Eye (tissue), 1 donor: ENCODE results near the gene SBSN.

Experiments
- DNase-seq: peaks from one replicate; pipeline ENCODE4 v3.0.0-alpha.2; 2015

The SBSN gene

GRCh38 chr19:35528218-35529038 lies at the start of gene SBSN:
TSS of gene SBSN (minus strand) at chr19:35528311. CDS start at chr19:35528281, 30 bp downstream.
- no peak for DNase-seq

- DNase-seq, result no peak
Measured at GRCh38 chr19:35571406-35571965, 43.4 kb upstream of the SBSN start.

DNA sequence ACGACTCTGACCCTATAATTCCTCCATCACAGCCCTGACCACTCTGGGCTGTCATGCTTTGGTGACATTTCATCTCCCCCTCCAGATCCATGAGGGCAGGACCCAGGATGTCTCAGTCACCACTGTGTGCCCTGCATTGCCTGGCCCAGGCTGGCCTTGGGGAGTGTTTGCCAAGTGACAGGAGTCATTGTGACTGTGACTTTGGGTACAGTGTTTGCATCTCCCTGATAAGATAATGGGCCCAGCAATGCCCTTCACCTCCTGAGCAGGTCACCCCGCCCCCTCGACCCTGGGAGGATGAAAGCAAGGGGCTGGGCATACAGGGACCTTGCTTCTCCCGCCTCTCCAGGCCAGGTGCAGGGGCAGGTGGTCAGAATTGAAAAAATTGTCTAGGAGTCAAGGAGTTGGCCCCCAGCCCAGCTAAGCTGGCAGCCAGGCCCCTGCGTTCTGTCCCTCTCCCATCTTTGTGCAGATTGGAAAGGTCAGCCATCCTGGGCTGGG lies 41.2 kb upstream of the SBSN start:
- DNase-seq, result no peak

DNA sequence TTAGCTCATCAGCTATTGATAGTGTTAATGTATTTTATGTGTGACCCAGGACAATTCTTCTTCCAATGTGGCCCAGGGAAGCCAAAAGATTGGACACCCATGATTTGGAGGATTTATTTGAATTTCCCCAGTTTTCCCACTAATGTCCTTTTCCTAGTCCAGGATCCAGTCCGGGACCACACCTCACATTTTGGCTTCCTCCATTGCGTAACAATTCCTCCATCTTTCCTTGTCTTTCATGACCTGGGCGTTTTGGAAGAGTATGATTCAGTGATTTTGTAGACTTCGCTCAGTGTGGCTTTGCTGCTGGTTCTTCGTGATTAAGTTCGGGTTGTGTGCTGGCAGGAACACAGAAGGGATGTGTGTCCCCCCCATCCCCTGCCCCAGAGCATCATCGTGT lies 38.6 kb upstream of the SBSN start:
- no peak for DNase-seq

DNA sequence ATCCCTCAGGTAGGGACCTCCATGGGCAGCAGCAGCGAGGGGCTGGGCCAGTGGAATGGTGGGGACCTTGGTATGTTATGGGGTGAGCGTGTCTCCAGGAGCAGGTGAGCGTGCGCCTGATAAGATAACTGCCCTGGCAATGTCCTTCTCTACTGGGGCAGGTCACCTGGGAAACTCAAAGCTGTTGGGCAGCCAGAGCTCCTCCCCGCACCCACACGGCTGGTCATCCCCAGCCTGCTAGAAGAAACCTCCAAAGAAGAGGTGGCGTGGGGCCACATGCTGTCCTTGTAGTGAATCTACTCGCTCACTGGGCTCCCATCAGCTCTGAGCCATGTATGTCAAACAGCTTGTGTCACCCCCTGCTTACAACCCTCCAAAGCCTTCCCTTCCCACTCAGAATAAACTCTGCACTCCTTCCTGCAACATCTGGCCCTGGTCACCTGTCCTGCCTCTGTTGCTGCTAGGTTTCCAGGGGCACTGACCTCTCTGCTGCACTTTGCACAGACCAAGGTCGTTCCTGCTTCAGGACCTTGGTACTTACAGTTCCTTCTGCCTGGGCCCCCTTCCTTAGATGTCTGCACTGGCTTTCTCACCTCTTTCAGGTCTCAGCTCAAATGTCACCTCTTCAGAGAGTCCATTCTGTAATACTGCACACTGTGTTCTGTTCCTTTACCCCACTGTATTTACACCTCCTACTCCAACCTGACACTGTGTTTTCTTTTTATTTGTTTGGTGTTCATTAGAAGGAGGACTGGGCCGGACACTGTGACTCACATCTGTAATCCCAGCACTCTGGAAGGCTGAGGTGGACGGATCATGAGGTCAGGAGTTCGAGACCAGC lies 37.1 kb upstream of the SBSN start:
- no peak for DNase-seq

DNA sequence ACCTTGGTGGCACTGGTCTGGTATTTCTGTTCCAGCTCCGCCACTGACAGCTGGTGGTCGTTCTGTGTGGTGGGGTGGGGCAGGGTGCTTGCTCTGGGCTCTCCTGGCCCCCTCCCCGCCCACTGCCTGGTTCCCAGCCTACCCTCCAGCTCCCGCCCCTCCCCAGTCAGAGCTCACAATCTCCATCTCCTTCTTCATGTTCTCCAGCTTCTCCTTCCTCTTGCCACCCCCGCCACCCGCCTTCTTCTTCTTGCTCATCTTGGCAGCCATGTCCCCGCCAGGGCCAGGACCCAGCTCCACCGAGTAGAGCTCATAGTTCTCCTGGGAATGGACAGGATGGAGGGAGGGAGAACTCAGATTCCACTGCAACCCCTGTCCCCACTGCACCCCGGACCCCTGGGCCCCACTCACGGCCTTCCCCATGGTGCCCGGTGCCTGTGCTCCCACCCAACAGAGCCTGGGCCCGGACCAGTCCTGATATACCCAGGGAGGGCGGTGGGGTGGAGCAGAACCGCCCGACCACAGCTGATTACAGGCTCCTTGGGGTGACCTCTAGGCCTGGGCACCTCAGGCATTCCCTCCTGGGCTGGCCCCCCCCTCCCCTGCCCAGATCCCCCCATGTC lies 35.2 kb upstream of the SBSN start, which contains the start of gene ATP4A:
TSS of gene ATP4A (minus strand) at position 452 of the 623 bp plus-strand sequence. CDS start at position 423, 29 bp downstream.
- no peak for DNase-seq

DNA sequence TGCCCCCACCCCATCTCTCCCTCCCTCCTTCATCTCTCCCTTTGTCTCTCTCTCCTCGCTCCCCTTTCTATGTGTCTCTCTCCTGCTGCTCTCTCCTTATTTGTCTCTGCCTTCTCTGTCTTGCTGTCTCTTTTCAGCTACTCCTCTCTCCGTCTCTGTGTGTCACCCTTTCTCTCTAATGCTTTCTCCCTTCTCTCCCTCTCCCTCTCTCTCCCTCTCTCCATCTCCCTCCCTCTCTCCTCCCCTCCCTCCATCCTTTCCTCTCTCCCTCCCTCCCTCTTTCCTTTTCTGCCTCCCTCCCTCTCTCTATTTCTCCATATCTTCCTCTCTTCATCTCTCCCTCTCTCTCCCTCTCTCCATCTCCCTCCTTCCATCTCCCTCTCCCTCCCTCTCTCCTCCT lies 34.7 kb upstream of the SBSN start:
- no peak for DNase-seq

DNA sequence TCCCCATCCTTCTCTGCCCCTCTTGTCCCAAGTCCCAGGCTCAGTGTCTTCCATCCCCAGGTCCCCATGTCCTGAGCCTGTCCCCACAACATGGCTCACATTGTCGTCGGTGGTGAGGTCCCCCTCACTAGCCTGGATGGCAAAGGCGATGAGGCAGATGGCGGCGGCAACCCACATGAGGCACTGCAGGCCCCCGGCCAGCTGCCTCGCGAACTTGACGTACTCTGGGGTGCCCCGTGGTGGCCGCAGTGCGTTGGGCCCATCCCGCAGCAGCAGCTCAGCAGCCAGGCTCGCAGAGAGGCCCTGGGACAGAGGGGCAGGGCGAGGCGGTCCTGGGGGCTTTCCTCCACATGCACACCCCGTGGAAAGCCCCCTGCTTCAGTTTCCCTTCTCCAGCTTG lies 34.2 kb upstream of the SBSN start:
- DNase-seq, result no peak

DNA sequence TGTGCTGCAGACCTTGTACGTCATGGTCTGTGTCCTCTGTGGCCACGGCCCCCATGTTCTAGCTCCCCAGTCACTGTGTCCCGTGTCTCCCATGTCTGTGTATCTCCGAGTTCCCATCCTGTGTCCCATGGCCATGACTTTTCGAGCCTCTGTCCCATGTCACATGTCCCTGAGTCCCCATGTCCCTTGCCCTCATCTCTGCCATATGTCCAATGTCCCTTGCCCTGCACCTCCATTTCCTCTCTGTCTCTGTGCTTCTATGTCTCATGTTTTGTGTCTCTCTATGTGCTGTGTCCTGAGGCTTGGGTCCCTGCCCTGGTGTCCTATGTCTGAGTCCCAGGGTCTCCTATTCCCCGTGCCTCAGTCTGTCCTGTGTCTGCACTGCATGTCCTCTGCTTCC lies 33.3 kb upstream of the SBSN start:
- no peak for DNase-seq

DNA sequence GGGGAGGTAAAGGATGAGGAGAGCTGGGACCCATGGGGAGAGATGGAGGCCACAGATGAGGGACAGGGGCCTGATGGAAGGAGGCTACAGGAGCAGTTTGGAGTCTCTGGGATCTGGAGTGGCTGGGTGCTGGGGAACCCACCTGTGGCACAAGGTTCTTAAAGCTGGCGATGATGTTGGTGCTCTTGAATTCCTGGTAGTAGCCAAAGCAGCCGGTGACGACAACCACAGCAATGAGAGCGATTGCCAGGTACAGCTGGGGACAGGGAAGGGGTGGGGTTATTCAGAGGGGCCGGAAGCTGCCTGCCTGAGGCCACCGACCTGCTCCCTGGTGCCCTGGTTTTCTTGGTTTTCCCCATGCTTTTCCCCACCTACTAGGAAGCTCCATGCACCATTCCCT lies 32.6 kb upstream of the SBSN start:
- no peak for DNase-seq

DNA sequence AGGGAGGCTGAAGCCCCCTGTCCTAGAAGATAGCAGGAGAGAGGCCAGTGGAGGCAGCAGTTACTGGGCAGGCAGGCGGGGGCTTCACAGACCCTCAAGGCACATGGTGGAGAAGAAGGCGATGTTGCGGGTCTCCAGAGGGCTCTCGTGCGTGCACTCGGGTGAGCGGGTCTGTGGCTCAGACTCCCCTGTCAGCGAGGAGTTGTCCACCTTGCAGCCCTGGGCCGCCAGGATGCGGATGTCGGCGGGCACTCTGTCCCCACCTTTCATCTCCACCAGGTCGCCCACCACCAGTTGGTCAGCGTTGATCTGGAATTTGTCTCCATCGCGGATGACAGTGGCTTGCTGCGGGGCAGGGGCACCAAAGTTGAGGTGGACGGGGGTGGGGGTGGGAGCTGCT lies 32.2 kb upstream of the SBSN start:
- no peak for DNase-seq

DNA sequence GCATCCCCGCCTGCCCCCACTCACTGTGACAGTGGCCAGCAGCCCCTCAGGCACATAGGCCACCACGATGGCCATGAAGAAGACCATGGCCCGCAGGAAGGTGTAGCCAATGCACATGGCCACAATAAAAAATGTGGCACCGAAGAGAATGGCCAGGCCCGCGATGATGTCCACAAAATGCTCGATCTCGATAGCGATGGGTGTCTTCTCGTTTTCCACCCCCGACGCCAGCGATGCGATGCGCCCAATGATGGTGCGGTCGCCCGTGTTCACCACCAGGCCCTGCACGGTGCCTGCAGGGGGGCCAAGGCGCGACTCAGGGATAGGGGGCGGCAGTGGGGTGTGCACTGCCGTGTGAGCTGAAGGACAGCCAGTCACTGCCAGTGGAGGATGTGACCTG lies 31.7 kb upstream of the SBSN start:
- DNase-seq, result no peak

DNA sequence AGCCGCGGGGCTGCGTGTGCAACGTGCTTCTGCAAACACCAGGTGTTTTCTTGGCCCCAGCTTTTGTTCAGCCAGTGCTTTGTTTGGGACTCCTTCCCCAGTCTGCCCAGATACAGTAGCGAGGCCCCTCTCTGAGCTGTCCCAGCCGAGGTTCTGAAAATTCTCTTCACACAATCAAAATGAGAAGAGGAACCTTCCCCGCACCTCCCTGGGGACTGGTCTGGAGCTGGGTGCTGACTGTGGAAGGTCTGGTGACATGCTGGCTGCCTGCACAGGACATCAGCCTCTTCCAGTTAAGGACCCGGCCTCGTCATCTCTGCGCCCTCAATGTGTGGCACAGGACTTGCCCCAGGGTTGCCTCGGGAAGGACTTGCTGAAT lies 31.2 kb upstream of the SBSN start:
- no peak for DNase-seq

GRCh38 chr19:35558400-35559280 lies 30.5 kb upstream of the SBSN start:
- DNase-seq, result no peak

GRCh38 chr19:35557539-35558399 lies 29.7 kb upstream of the SBSN start:
- peak; percentile 91 for DNase-seq

DNA sequence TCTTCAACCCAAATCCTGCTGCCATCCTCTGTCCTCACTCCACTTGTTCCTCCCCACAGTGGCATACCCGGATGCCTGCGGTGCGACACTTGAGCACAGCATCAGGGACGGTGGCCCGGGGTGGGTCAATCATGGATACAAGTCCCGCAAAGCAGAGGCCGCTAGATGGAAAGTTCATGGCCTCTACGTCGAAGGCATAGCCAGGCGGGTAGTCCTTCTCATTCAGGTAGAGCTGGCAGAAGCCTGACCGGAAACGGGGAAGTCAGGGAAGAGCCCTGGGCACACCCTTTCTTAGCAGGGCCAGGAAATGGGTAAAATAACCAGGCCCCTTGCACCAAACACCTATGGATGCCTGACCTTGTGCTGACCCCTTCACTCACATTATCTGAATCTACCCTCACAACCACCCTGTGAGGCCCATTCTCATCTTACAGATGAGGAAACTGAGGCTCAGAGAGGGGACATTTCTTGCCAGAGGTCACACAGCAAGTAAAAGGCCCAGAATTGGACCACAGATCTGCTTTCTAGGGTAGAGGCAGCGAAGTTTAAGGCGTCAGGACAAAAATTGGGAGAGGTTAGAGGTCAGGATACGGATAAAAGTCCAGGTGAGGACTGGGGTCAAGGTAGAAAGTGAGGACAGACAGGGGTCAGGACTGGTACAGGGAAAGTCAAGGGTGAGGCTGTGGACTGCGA lies 28.9 kb upstream of the SBSN start:
- DNase-seq, result no peak

DNA sequence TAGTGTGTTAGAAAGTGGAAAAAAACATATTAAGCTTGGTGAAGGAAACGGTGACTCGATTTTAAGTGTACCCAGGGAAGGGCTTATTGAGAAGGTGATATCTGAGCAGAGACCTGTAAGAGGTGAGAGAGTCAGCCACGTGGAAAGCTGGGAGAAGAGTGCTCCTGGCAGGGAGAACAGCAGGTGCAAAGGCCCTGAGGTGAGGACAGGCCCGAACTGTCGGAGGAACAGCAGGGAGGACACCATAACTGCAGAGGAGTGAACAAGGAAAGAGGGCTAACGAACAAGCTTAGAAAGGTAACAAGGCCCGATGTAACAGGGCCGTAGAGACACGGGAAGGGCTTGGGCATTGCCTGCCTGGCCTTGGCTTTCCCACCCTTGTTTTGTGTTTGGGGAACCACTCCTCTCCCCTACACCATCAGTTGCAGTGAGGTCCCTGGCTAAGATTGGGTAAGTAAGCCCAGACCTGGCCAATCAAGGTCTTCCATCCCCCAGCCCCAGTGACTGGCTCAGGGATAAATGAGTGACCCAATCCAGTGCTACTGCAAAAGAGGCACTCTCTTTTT lies 28.0 kb upstream of the SBSN start:
- DNase-seq, result no peak

- no peak for DNase-seq
Measured at GRCh38 chr19:35555301-35556005, 27.3 kb upstream of the SBSN start.

DNA sequence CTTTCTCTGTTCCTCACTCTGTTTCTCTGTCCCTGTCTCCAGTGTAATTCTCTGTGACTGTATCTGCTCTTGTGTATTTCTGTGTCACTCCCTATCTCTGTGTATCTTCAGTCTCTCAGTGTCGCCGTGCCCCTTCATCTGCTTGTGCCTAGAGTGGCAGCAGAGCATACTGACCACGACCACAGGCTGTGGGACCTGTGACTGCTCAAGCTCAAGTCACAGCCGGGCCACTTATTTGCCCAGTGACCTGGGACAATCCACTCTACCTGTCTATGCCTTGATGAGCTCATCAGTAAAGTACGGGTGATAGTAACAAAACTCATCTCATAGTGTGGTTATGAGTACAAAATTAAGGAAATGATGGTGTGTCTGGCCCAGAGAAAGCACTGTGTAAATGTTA lies 26.0 kb upstream of the SBSN start:
- no peak for DNase-seq
